Activated naive CD4-positive, alpha-beta T cell treated with anti-CD3 and anti-CD28 coated beads, Interleukin-2, amount 50 U/mL, for 72 hours (primary cell): ENCODE results near the gene THRB. TPM values are rescaled to one million over a fixed set of nuclear protein-coding genes. Genes with fewer than 3 reads are reported as not detected.
"Not testable (repeated sequence)": the region's sequence is repeated elsewhere in the genome, so short reads cannot be mapped to it uniquely, and the experiment has no call there.

Source experiments
- ATAC-seq, 2 donors: fragments of 150-1000 bp; cut with Tn5 transposase; 2 replicates each; pipeline ENCODE4 v1.10.0; 2021; ENCODE audit warnings: mild to moderate bottlenecking in 2 of 2, moderate library complexity in 2 of 2
- DNase-seq, 2 donors: peaks; one replicate each; pipeline ENCODE4 v3.0.0; 2021 to 2022; ENCODE audit warnings: low spot score in 2 of 2
- H3K27ac Mint-ChIP-seq, 2 donors: one replicate each; pipeline ENCODE4 v1.8.0; 2022; ENCODE audit warnings: mild to moderate bottlenecking in 2 of 2, mixed read lengths in 2 of 2
- H3K36me3 Mint-ChIP-seq, 2 donors: one replicate each; pipeline ENCODE4 v1.8.0; 2022; ENCODE audit warnings: mixed read lengths in 2 of 2
- H3K9me3 Mint-ChIP-seq, 2 donors: one replicate each; pipeline ENCODE4 v1.8.0; 2022; ENCODE audit warnings: mixed read lengths in 2 of 2
- total RNA-seq, 2 donors: library from RNA; stranded (reverse); gene quantifications; one replicate each; pipeline ENCODE4 v1.2.3, GENCODE V29; 2022

The THRB gene
- total RNA-seq, 2 donors from 2014 or later, result not detected

- no peak overlapping the region for H3K27ac Mint-ChIP-seq
- H3K36me3 Mint-ChIP-seq, result no peaks in the 10 kb centered on the region
- ATAC-seq (no peak), DNase-seq (no peak)
- peaks cover 0 to 4% of the 10 kb centered on the region in 2 donors for H3K9me3 Mint-ChIP-seq
These were observed 371.1 kb downstream of the THRB start for GRCh38 chr3:24123596-24123995.

GRCh38 chr3:24120434-24120833 is 374.2 kb downstream of the THRB start:
- no peaks in the 10 kb centered on the region for H3K36me3 Mint-ChIP-seq
- H3K9me3 Mint-ChIP-seq, result no peaks in the 10 kb centered on the region
- no peak for DNase-seq
- no peak overlapping the region for H3K27ac Mint-ChIP-seq
- no peak for ATAC-seq

GRCh38 chr3:24119321-24119751 is 375.3 kb downstream of the THRB start:
- ATAC-seq (no peak), DNase-seq (no peak)
- H3K27ac Mint-ChIP-seq, result no peak overlapping the region
- H3K36me3 Mint-ChIP-seq, result no peaks in the 10 kb centered on the region
- no peaks in the 10 kb centered on the region for H3K9me3 Mint-ChIP-seq

- DNase-seq (no peak), ATAC-seq (no peak)
- Mint-ChIP-seq H3K27ac (no peak overlapping the region), H3K36me3 (no peaks in the 10 kb centered on the region), H3K9me3 (no peaks in the 10 kb centered on the region)
These were observed 377.1 kb downstream of the THRB start for GRCh38 chr3:24117508-24117907.

- Mint-ChIP-seq H3K9me3 (no peaks in the 10 kb centered on the region), H3K36me3 (no peaks in the 10 kb centered on the region), H3K27ac (no peak overlapping the region)
- DNase-seq (no peak), ATAC-seq (no peak)
These were observed 382.9 kb downstream of the THRB start for GRCh38 chr3:24111711-24112110.

- no peak for DNase-seq
- ATAC-seq, result no peak
- Mint-ChIP-seq H3K27ac (no peak overlapping the region), H3K36me3 (no peaks in the 10 kb centered on the region), H3K9me3 (no peaks in the 10 kb centered on the region)
These were observed 384.6 kb downstream of the THRB start for GRCh38 chr3:24110051-24110450.

- H3K36me3 Mint-ChIP-seq, result peaks cover 4 to 7% of the 10 kb centered on the region in 2 donors
- peaks cover 0 to 7% of the 10 kb centered on the region in 2 donors for H3K9me3 Mint-ChIP-seq
- no peak overlapping the region for H3K27ac Mint-ChIP-seq
- ATAC-seq (peak in 1 of 2 donors; percentile 83), DNase-seq (no peak)
These were observed 392.9 kb downstream of the THRB start for GRCh38 chr3:24101676-24102168.

GRCh38 chr3:24100696-24101402 is 393.8 kb downstream of the THRB start:
- peaks cover 0 to 7% of the 10 kb centered on the region in 2 donors for H3K9me3 Mint-ChIP-seq
- H3K27ac Mint-ChIP-seq, result no peak overlapping the region
- ATAC-seq, result peak in 1 of 2 donors; percentile 62
- peaks cover 4 to 7% of the 10 kb centered on the region in 2 donors for H3K36me3 Mint-ChIP-seq
- no peak for DNase-seq

- no peak for ATAC-seq
- peaks cover 6 to 11% of the 10 kb centered on the region in 2 donors for H3K36me3 Mint-ChIP-seq
- peaks cover 0 to 8% of the 10 kb centered on the region in 2 donors for H3K9me3 Mint-ChIP-seq
- no peak overlapping the region for H3K27ac Mint-ChIP-seq
- no peak for DNase-seq
These were observed 397.9 kb downstream of the THRB start for GRCh38 chr3:24096695-24097290.

- DNase-seq (no peak), ATAC-seq (no peak)
- Mint-ChIP-seq H3K36me3 (peaks cover 6 to 11% of the 10 kb centered on the region in 2 donors), H3K9me3 (peaks cover 0 to 7% of the 10 kb centered on the region in 2 donors), H3K27ac (no peak overlapping the region)
These were observed 398.4 kb downstream of the THRB start for GRCh38 chr3:24096271-24096670.

- not testable (repeated sequence) for H3K27ac Mint-ChIP-seq, DNase-seq, H3K9me3 Mint-ChIP-seq, ATAC-seq
- H3K36me3 Mint-ChIP-seq, result peaks cover 6 to 11% of the 10 kb centered on the region in 2 donors
These were observed 399.8 kb downstream of the THRB start for GRCh38 chr3:24094818-24095217.

GRCh38 chr3:24088782-24089181 is 405.9 kb downstream of the THRB start:
- DNase-seq (no peak), ATAC-seq (peak in 1 of 2 donors; percentile 69)
- no peaks in the 10 kb centered on the region for H3K36me3 Mint-ChIP-seq
- no peaks in the 10 kb centered on the region for H3K9me3 Mint-ChIP-seq
- H3K27ac Mint-ChIP-seq, result no peak overlapping the region

GRCh38 chr3:24087469-24087868 is 407.2 kb downstream of the THRB start:
- Mint-ChIP-seq H3K27ac (no peak overlapping the region), H3K36me3 (no peaks in the 10 kb centered on the region), H3K9me3 (no peaks in the 10 kb centered on the region)
- no peak for DNase-seq
- ATAC-seq, result no peak

GRCh38 chr3:24086617-24087404 is 407.8 kb downstream of the THRB start:
- no peak for DNase-seq
- Mint-ChIP-seq H3K36me3 (peaks cover 0 to 3% of the 10 kb centered on the region in 2 donors), H3K27ac (no peak overlapping the region), H3K9me3 (no peaks in the 10 kb centered on the region)
- ATAC-seq, result no peak

GRCh38 chr3:24086206-24086605 is 408.4 kb downstream of the THRB start:
- Mint-ChIP-seq H3K9me3 (no peaks in the 10 kb centered on the region), H3K36me3 (peaks cover 0 to 6% of the 10 kb centered on the region in 2 donors), H3K27ac (no peak overlapping the region)
- DNase-seq (no peak), ATAC-seq (no peak)

- Mint-ChIP-seq H3K27ac (no peak overlapping the region), H3K36me3 (peaks cover 0 to 2% of the 10 kb centered on the region in 2 donors), H3K9me3 (peaks cover 1 to 10% of the 10 kb centered on the region in 2 donors)
- DNase-seq (no peak), ATAC-seq (no peak)
These were observed 422.5 kb downstream of the THRB start for GRCh38 chr3:24072193-24072592.

- ATAC-seq (no peak), DNase-seq (no peak)
- H3K9me3 Mint-ChIP-seq, result no peaks in the 10 kb centered on the region
- H3K36me3 Mint-ChIP-seq, result no peaks in the 10 kb centered on the region
- H3K27ac Mint-ChIP-seq, result no peak overlapping the region
These were observed 425.6 kb downstream of the THRB start for GRCh38 chr3:24069045-24069444.
